Spleen (tissue), 7 donors: ENCODE data around the gene LDHAL6B.
A peak's percentile ranks its signal among the peaks of the same experiment; 100 is the strongest.

ENCODE experiments used
- POLR2A ChIP-seq, 3 donors: fragments of 450-650 bp; IDR thresholded peaks; one replicate each; pipeline ENCODE4 v1.5.1; 2017; ENCODE audit warnings: antibody characterized with exemption in 3 of 3, mild to moderate bottlenecking in 1 of 3
- POLR2AphosphoS5 ChIP-seq, 3 donors: sonication (generic); formaldehyde crosslinking; IDR thresholded peaks; one replicate each; pipeline ENCODE4 v1.5.1; 2017; ENCODE audit warnings: antibody characterized with exemption in 3 of 3
- TF ChIP-seq, protein P1 (sequence below), 11 experiments: fragments of 200-600 bp in 7 of 11; fragments of 450-650 bp in 4 of 11; sonication (generic) in 4 of 11; IDR thresholded peaks in 8 of 11; conservative IDR thresholded peaks in 3 of 11; 1 replicate in 7 of 11; 2 replicates in 4 of 11; pipeline versions ENCODE4 v1.4.0 to v1.8.0; 2016 to 2021; ENCODE audit warnings: antibody characterized with exemption in 11 of 11, inconsistent platforms in 4 of 11, mild to moderate bottlenecking in 1 of 11
- donor health status: DM: no; HTN: no; CAD: no; lungs with moderate emphysema.
- donor health status: DM: no; HTN: no; CAD: no.
- donor health status: DM: no; HTN: no; CAD: no.

DNA sequence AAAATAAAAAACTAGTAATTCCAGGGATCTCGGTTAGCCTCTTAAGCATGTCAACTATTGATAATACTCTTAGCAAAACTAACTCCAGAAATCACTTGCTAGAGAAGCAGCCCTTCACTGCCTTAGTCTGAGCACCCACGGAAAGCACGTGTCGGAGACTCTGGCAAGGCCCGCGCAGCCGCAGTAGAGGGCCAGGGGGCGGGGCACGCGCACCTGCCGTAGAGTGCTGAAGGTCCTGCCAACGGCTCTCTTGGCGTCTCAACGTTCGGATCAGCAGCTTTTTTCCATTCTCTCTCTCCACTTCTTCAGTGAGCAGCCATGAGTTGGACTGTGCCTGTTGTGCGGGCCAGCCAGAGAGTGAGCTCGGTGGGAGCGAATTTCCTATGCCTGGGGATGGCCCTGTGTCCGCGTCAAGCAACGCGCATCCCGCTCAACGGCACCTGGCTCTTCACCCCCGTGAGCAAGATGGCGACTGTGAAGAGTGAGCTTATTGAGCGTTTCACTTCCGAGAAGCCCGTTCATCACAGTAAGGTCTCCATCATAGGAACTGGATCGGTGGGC is at the start of gene LDHAL6B:
- TF ChIP-seq, protein P1, sequence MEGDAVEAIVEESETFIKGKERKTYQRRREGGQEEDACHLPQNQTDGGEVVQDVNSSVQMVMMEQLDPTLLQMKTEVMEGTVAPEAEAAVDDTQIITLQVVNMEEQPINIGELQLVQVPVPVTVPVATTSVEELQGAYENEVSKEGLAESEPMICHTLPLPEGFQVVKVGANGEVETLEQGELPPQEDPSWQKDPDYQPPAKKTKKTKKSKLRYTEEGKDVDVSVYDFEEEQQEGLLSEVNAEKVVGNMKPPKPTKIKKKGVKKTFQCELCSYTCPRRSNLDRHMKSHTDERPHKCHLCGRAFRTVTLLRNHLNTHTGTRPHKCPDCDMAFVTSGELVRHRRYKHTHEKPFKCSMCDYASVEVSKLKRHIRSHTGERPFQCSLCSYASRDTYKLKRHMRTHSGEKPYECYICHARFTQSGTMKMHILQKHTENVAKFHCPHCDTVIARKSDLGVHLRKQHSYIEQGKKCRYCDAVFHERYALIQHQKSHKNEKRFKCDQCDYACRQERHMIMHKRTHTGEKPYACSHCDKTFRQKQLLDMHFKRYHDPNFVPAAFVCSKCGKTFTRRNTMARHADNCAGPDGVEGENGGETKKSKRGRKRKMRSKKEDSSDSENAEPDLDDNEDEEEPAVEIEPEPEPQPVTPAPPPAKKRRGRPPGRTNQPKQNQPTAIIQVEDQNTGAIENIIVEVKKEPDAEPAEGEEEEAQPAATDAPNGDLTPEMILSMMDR (IDR thresholded peaks at IDR 0.05 in 8 of 11, conservative IDR thresholded peaks at IDR 0.05 in 3 of 11) = no peak
- TF ChIP-seq POLR2A (IDR thresholded peaks at IDR 0.05) (no peak), POLR2AphosphoS5 (IDR thresholded peaks at IDR 0.05) (peak in 1 of 3 donors; percentile 15)
